IMR-90 (cell line): ENCODE results near the gene BRCA2. TPM values are rescaled to one million over a fixed set of nuclear protein-coding genes. Genes with fewer than 3 reads are reported as not detected.

ENCODE experiments used
- ATAC-seq: fragments of 200-7000 bp; cut with Tn5 transposase; 2 replicates; pipeline ENCODE4 v1.9.1; 2020; ENCODE audit warnings: low read depth, mild to moderate bottlenecking, moderate library complexity
- BruUV-seq: library from RNA; stranded (reverse); fragments of 400-500 nt; replicated peaks from 2 replicates; lab custom pipeline; 2021; lab: Mats Ljungman, UMichigan
- CTCF ChIA-PET: fragments of 300-600 bp; formaldehyde crosslinking; extraction: SDS; loops from one replicate; lab custom pipeline; 2021; ENCODE audit warnings: antibody characterized with exemption; lab: Yijun Ruan, JAX
- POLR2A ChIA-PET: fragments of 300-600 bp; sonication (Branson Sonifier 250); formaldehyde crosslinking; loops from one replicate; lab custom pipeline; 2022; ENCODE audit warnings: antibody characterized with exemption; ENCODE audit not compliant: unreplicated experiment; lab: Charles Lee
- DNase-seq: peaks from one replicate; pipeline ENCODE4 v3.0.0; 2013
- H2AFZ ChIP-seq: replicated peaks from 2 replicates; pipeline ENCODE3; 2013; ENCODE audit warnings: low read length, mild to moderate bottlenecking; ENCODE audit not compliant: poor library complexity
- H2AK5ac ChIP-seq: 2 replicates; pipeline ENCODE4 v1.6.1; 2013; ENCODE audit warnings: low read depth, low read length, inconsistent platforms
- H2AK9ac ChIP-seq: replicated peaks from 2 replicates; pipeline ENCODE3; 2013; ENCODE audit warnings: mild to moderate bottlenecking, low read depth, low read length, moderate library complexity; ENCODE audit not compliant: poor library complexity
- H2BK120ac ChIP-seq: 2 replicates; pipeline ENCODE4 v1.6.1; 2013; ENCODE audit warnings: low read depth, low read length, inconsistent platforms
- H2BK15ac ChIP-seq: 3 replicates; pipeline ENCODE4 v1.6.1; 2013; ENCODE audit warnings: low read depth, low read length, inconsistent platforms
- H2BK20ac ChIP-seq: 2 replicates; pipeline ENCODE4 v1.6.1; 2013; ENCODE audit warnings: low read depth, mild to moderate bottlenecking, inconsistent platforms, low read length, moderate library complexity
- H2BK5ac ChIP-seq: 2 replicates; pipeline ENCODE4 v1.6.1; 2013; ENCODE audit warnings: mild to moderate bottlenecking, low read depth, low read length, inconsistent platforms; ENCODE audit not compliant: poor library complexity, severe bottlenecking
- H3K14ac ChIP-seq: replicated peaks from 2 replicates; pipeline ENCODE4 v1.6.1; 2013; ENCODE audit warnings: low read depth, low read length, inconsistent platforms
- H3K18ac ChIP-seq: 2 replicates; pipeline ENCODE4 v1.6.1; 2013; ENCODE audit warnings: low read depth, low read length, control low read depth
- H3K23ac ChIP-seq: 2 replicates; pipeline ENCODE4 v1.6.1; 2013; ENCODE audit warnings: low read depth, low read length, inconsistent platforms
- H3K27ac ChIP-seq: 2 replicates; pipeline ENCODE4 v1.5.1; 2013; ENCODE audit warnings: mild to moderate bottlenecking, control low read depth, low read length; ENCODE audit not compliant: insufficient read depth
- H3K27me3 ChIP-seq: 2 replicates; pipeline ENCODE4 v1.6.1; 2013; ENCODE audit warnings: low read length; ENCODE audit not compliant: control insufficient read depth, insufficient read depth
- H3K36me3 ChIP-seq: 2 replicates; pipeline ENCODE4 v1.6.1; 2013; ENCODE audit warnings: low read length, mixed read lengths; ENCODE audit not compliant: control insufficient read depth, insufficient read depth
- H3K4ac ChIP-seq: 2 replicates; pipeline ENCODE4 v1.6.1; 2013; ENCODE audit warnings: low read depth, low read length, inconsistent platforms
- H3K4me1 ChIP-seq: 2 replicates; pipeline ENCODE4 v1.6.1; 2013; ENCODE audit warnings: low read length, mixed read lengths; ENCODE audit not compliant: control insufficient read depth, insufficient read depth
- H3K4me2 ChIP-seq: 2 replicates; pipeline ENCODE4 v1.6.1; 2013; ENCODE audit warnings: low read depth, mild to moderate bottlenecking, control low read depth, low read length, moderate library complexity
- H3K4me3 ChIP-seq: 2 replicates; pipeline ENCODE4 v1.5.1; 2013; ENCODE audit warnings: low read depth, mild to moderate bottlenecking, control low read depth, low read length, moderate library complexity; ENCODE audit not compliant: insufficient read depth
- H3K56ac ChIP-seq: 2 replicates; pipeline ENCODE4 v1.6.1; 2013; ENCODE audit warnings: low read length, inconsistent platforms; ENCODE audit not compliant: insufficient read depth; ENCODE audit errors: extremely low read depth
- H3K79me1 ChIP-seq, 2 experiments: 2 replicates each; pipeline ENCODE4 v1.6.1; 2013; ENCODE audit warnings: low read length in 2 of 2, inconsistent platforms in 1 of 2, low read depth in 1 of 2
- H3K9ac ChIP-seq: 2 replicates; pipeline ENCODE4 v1.6.1; 2013; ENCODE audit warnings: low read depth, low read length, control low read depth
- H3K9me1 ChIP-seq: 2 replicates; pipeline ENCODE4 v1.6.1; 2013; ENCODE audit warnings: low read length, inconsistent platforms; ENCODE audit not compliant: insufficient read depth
- H3K9me3 ChIP-seq: 2 replicates; pipeline ENCODE4 v1.6.1; 2013; ENCODE audit warnings: low read length; ENCODE audit not compliant: control insufficient read depth, insufficient read depth
- H4K20me1 ChIP-seq: 2 replicates; pipeline ENCODE4 v1.6.1; 2013; ENCODE audit warnings: low read length, inconsistent platforms; ENCODE audit not compliant: insufficient read depth
- H4K5ac ChIP-seq: 2 replicates; pipeline ENCODE4 v1.6.1; 2013; ENCODE audit warnings: mild to moderate bottlenecking, low read depth, low read length, control low read depth
- H4K8ac ChIP-seq, 2 experiments: 2 replicates each; pipeline ENCODE4 v1.6.1; 2013; ENCODE audit warnings: low read depth in 2 of 2, low read length in 2 of 2, control low read depth in 1 of 2, inconsistent platforms in 1 of 2
- H4K91ac ChIP-seq: 2 replicates; pipeline ENCODE4 v1.6.1; 2013; ENCODE audit warnings: low read depth, low read length, inconsistent platforms; ENCODE audit not compliant: insufficient read depth
- WGBS, 2 experiments: methylation state at CpG; one replicate each; pipeline versions ENCODE4 v1.1.5 to v1.1.7; 2013; ENCODE audit warnings: missing lambda C conversion rate in 2 of 2; ENCODE audit not compliant: insufficient read length in 1 of 2; ENCODE audit errors: extremely low coverage in 2 of 2; 5-methylcytosine and 5-hydroxymethylcytosine counted together
- dilution Hi-C: fragments of 300-500 bp; cut with HindIII; formaldehyde crosslinking; loops from one replicate; pipeline ENCODE4 v1.14.3; 2018; ENCODE audit warnings: low sequenced_read_pairs; ENCODE audit not compliant: unreplicated experiment
- in situ Hi-C: fragments of 300-500 bp; cut with MboI; formaldehyde crosslinking; loops from 3 replicates; pipeline ENCODE4 v1.14.3; 2019; ENCODE audit warnings: low sequenced_read_pairs, inconsistent platforms, mixed read lengths
- intact Hi-C: fragments of 100-400 bp; cut with micrococcal nuclease; formaldehyde crosslinking; loops from 2 replicates; pipeline ENCODE4 v1.10.0; 2022
- polyA plus RNA-seq, 3 experiments: library from polyadenylated mRNA; depleted of rRNA; stranded (reverse); fragments of >200 nt; gene quantifications; 2 replicates each; pipeline ENCODE4 v1.2.3, GENCODE V29; 2012; ENCODE audit warnings: low replicate concordance in 1 of 3
- total RNA-seq: library from RNA; depleted of rRNA; stranded (reverse); fragments of >200 nt; gene quantifications from 2 replicates; pipeline ENCODE4 v1.2.3, GENCODE V29; 2012
- TF ChIP-seq, protein P1 (sequence below): fragments of 150-350 bp; IDR thresholded peaks from 2 replicates; pipeline ENCODE4 v1.6.1; 2016; ENCODE audit warnings: low read depth, mild to moderate bottlenecking, low read length, moderate library complexity, borderline replicate concordance

The BRCA2 gene
- total and polyA plus RNA-seq, 2 of the 4 experiments (the other 2 are of a cell fraction): 2.0 to 9.7 TPM

DNA sequence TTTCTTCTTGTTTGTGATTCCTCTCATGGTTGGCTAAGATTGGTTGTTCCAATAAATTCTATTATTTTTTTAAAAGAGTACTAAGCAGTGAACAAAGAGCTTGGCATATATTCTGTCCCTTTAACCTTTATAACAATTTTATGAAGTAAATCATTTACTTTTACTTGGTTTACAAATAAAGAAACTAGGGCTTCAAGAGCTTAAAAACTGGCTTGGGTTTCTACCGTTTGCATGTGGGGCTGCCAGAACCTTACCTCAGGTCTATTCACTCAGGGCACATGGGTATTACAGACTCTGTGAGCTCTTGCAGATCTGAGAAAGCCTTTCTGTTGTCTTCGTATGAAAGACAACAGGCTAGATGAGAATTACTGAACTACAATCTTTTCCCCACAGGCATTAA, 99.3 kb downstream of the BRCA2 start:
- H3K9me3 ChIP-seq: no peaks in the 10 kb centered on the region
- H2AK9ac ChIP-seq: no peak overlapping the region
- no peak overlapping the region for H2AK5ac ChIP-seq
- H2BK15ac ChIP-seq: no peak overlapping the region
- H3K9me1 ChIP-seq: no peaks in the 10 kb centered on the region
- H3K27ac ChIP-seq: no peak overlapping the region
- no peak overlapping the region for H3K23ac ChIP-seq
- H3K4me2 ChIP-seq: no peak overlapping the region
- TF ChIP-seq, protein P1, sequence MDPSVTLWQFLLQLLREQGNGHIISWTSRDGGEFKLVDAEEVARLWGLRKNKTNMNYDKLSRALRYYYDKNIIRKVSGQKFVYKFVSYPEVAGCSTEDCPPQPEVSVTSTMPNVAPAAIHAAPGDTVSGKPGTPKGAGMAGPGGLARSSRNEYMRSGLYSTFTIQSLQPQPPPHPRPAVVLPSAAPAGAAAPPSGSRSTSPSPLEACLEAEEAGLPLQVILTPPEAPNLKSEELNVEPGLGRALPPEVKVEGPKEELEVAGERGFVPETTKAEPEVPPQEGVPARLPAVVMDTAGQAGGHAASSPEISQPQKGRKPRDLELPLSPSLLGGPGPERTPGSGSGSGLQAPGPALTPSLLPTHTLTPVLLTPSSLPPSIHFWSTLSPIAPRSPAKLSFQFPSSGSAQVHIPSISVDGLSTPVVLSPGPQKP: no peak
- no peak overlapping the region for H4K91ac ChIP-seq
- no peak overlapping the region for H3K14ac ChIP-seq
- H3K18ac ChIP-seq: no peak overlapping the region
- H3K4me1 ChIP-seq: peaks cover 3% of the 10 kb centered on the region
- in situ Hi-C loops: no loop called here
- no peak overlapping the region for H2BK120ac ChIP-seq
- H2BK20ac ChIP-seq: no peak overlapping the region
- no peak overlapping the region for H3K4me3 ChIP-seq
- no peak overlapping the region for H4K5ac ChIP-seq
- dilution Hi-C loops: no loop called here
- H3K4ac ChIP-seq: no peak overlapping the region
- CTCF ChIA-PET: interaction anchor here (0.5 to 1.7 kb wide), 4 partner anchors 10 to 127 kb away, joined by 3 to 7 read pairs (median 4); no protein-coding TSS in a partner anchor
- WGBS, 2 experiments: 100% methylated on average over 1 of the region's 2 CpGs; no CpG with 5 or more reads in 1 of the 2 experiments
- no TSS peak for BruUV-seq
- H3K27me3 ChIP-seq: no peaks in the 10 kb centered on the region
- H3K36me3 ChIP-seq: no peaks in the 10 kb centered on the region
- intact Hi-C loops: no loop called here
- POLR2A ChIA-PET: no interaction called here
- H3K79me1 ChIP-seq: no peaks in the 10 kb centered on the region
- no peak overlapping the region for H3K9ac ChIP-seq
- no peaks in the 10 kb centered on the region for H4K20me1 ChIP-seq
- no peak overlapping the region for H4K8ac ChIP-seq
- no peak for DNase-seq
- no peak overlapping the region for H2AFZ ChIP-seq
- H3K56ac ChIP-seq: no peak overlapping the region
- ATAC-seq: no peak
- no peak overlapping the region for H2BK5ac ChIP-seq
